NCI-H2227 treated with DMSO at 0.1 percent for 48 hours (cell line): ENCODE results near the gene MTMR11.

Experiments
- DNase-seq: peaks from one replicate; lab custom pipeline; 2025; lab: John Stamatoyannopoulos, UW

Gene MTMR11

DNA sequence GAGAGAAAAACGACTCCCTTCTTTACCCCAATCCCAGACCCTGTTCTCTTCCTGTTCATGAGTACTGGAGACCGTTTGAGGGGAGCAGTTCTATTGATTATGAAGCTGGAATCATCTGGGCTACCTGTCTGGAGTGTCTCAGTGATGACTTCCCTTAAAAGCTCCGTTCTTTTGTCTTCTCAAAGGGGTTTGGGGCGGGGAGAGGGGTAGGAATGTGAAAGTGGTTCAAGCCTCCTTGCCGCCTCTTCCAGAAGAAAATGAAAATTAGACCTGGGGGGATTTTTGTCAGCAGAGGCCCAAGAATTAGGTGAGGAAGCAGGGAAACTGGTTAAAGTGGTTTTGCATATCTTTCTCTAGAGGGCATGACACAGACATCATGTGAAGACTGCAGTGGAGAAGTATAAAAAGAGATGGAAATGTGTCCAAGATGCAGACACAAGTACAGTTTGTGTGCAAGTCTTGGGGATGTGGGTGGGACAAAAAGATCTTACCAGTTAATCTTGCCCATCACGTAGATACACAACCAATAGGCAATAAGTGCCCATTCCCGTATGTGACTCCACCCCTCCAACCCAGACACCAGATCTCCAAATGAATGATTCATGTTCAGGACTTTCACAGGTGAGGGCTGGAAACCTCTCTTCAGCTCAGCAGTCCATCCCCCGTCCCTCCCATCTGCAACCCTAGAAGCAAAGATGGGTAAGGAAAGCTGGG is 470 bp upstream of the MTMR11 start:
- peak; percentile 70 for DNase-seq

DNA sequence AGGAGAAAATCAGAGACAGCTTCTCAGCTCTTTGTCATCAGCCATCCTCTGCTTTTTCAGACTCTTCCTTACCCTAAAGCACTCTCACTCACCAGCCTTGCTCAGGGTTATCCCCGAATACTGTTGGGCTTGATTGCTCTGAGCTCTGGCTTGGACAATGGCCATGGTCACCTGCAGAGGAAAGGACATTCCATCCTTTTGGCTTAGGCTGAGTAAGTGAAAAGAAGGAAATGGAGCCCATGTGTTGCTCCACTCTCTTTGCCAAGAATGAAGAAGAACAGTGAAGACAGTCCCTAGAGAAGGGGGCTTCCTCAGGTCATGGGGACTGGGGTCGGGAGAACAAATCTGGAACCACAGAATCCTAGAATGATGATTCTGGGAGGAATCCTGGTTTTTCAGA is 2.3 kb downstream of the MTMR11 start:
- no peak for DNase-seq

DNA sequence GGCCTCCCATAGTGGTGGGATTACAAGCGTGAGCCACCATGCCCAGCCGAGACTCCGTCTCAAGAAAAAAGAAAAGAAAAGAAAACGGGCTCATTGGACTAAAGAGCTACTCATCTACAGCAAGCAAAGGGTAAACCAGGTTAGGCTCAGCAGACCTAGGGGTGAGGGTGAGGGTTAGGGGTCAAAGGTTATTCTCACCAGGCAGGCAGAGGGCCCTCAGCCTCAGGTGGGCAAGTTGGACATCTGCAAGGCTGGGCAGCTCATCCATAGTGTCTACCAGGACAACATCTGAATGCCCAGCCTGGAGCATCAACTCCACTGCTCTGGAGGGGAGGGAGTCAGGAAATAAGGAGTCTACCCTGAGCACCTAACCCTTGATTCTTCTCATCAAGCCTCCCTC is 3.5 kb downstream of the MTMR11 start:
- no peak for DNase-seq

DNA sequence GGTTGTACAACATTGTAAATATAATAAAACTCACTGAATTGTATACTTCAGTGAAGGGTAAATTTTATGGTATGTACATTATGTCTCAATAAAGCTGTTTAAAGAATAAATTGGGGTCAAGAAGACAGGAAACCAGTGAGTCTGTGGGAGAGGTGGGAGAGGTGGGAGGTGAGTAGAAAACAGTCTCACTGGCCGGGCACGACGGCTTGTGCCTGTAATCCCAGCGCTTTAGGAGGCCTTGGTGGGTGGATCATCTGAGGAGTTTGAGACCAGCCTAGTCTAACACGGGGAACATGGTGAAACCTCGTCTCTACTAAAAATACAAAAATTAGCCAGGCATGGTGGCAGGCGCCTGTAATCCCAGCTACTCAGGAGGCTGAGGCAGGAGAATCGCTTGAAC is 4.2 kb downstream of the MTMR11 start:
- no peak for DNase-seq

DNA sequence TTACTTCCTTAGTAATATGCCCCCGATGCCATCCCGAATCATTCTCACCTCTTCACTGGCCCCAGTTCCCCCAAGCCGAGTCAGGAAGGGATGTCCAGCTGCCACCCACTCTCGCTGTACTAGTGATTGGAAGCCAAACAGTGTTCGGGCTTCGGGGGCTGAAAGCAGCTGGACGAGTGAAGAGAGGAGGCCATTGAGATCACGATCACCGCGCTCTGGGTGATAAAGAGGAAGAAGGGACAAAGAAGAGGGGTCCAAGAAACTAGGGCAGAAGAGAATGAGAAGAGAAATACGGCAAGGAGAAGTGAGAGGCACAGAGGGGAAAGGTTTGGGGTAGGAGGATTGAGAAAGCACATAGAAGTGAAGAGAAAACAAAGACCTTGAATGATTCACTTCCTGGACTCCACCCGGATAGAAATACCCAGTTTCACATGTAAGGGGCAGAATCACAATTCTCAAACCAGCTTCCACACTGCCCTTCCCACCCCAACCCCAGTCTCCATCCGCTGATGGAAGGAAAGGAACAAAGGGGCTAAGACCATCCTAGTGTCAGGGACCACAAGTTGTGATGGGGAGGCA is 5.4 kb downstream of the MTMR11 start:
- no peak for DNase-seq

DNA sequence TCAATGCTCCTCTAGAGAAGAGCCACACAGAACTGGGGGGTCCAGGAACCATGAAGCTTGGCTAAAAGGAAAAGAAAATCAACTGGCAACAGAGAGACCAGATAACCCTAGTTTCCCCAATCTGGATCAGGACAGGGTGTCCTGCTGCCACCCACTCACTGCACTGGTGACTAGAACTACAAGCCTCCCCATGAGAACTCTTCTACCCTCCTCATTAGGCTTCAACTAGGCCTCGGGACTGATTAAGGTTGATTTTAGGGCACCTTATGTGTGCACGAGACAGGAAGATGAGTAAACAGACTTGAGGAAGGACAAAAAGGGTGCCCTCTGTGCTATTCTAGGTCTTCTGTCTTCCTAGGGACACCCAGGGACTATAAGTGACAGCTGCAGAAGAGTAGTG is 6.8 kb downstream of the MTMR11 start:
- DNase-seq: no peak

DNA sequence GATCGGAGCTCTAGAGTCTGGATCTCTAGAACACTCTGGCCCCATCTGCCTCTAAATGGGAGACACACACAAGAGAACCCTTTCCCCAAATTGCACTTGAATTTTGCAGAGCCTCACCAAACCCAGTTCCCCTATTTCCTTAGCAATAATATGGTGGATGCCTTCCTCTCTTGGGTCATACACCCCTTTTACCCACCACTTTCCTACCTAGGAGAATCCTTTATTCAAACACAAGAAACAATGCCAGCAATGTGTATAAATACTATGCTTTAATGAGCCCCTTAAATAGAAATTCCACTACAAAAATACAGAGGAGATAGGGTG is 8.3 kb downstream of the MTMR11 start:
- DNase-seq: no peak

DNA sequence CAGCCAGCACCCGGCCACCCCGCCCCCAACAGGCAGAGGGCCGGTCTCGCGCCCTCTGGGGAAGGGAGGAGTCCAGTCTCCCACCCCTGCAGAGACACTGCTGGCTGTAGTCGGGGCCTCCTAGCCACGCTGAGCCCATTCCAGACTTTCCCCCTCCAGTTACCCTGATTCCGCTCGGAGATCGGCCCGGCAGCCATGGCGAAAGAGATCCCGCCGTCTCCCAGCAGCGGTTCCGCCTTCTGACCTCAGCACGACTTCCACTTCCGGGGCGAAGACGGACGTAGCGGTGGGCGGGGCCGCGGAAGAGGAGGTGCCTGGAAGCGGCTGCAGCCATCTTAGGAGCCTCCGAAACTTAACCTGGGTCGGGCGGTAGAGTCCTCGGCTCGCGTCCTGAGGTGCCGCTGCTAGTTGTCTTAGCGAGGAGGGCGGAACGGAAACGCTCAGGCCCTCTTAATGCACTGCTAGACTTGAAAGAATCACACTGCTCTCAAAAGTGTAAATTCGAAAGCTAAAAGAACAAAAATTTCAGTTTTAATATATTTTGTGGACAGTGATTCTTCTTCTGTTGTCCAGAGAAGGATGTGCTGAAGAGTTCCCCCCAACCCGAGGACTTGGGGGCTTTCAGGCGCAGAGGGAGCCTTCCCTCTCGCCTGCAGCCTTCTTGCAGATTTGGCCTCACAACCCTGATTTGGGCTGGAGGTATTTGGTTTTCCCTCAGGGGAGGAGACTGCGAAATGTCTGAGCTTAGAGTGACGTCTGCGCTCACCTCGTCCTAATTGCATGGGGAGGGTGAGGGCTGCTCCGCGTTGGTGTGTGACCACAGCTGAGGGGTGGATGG is 8.9 kb downstream of the MTMR11 start, which contains the start of gene SF3B4:
Gene SF3B4, minus strand, starts transcription at position 241 of the 838 bp plus-strand sequence. Its CDS starts 44 bp downstream, at position 197.
- peak; percentile 97 for DNase-seq

DNA sequence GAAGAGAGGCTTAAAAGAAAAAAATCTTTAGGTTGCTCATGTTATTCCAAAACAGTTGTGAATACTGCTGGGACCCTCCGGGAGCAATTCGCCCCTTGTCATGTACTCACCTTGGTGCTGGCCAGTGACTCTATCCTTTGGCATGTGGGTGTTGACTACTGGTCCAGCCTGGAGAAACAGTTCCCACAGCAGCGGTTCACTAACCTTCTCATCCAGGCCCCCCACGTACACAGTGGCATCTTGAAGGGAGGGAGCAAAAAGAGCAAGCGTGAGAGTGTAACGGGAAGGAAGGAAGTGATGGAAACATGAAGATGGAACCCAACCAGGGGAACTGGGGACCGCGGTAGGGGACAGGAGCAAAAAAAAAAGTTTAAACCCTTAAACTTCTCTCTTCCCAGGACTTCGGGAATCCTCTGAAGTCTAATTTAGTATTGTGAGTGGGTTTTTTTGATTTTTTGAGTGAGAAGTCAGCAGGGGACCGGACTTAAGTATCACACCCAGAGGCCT is 9.6 kb downstream of the MTMR11 start:
- no peak for DNase-seq

DNA sequence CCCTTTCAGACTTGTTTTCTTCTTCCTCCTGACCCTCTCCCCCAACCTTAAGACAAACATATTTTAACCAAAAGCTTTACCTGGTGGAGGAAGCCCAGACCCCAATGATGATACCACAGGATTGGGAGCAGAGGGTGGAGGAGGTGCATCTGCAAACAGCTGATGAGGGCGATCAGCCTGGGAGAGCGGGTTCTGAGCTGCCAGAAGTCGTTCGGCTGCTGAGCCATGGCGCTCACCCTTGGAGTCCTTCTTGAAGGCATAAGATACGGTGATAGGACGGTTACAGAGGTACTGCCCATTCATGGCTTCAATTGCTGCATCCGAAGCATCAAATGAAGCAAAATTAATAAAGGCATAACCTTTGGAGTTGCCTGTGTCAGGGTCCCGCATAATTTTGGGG is 10.4 kb downstream of the MTMR11 start:
- no peak for DNase-seq

DNA sequence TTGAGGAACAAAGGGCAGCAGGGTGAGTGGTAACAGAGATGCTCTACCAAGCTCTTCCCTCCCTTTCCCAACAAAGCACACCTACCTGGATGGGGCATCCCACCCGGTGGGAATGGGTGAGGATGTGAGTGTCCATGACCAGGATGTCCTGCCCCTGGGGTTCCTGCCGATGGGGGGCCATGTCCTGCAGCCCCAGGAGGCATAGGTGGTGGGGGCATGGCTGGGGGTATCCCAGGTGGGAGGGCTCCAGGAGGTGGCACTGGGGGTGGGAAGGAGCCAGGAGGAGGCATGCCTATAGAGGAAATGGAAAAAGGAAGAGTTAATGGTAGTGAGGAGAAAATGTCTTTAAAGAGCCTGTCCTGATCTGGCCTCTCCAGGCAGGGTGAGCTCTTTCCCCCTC is 10.9 kb downstream of the MTMR11 start:
- DNase-seq: no peak

DNA sequence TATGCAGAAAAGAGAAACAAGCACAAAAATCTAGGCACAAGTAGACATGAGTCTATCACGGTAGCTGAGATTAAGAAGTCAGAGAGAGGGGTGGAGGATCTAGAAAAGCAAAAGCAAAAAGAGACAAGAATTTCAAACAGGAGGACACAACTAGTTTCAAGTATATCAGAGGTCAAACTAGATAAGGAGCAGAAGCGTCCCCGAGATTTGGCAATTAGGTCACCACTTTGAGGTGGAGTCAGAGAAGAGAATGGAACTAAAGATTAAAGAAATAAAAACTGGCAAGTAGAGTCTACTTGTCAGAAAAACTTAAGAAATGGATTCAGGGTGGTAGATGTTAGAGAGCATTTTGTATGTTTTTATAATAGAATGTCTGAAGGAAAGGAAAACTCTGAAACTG is 11.3 kb downstream of the MTMR11 start:
- DNase-seq: no peak

DNA sequence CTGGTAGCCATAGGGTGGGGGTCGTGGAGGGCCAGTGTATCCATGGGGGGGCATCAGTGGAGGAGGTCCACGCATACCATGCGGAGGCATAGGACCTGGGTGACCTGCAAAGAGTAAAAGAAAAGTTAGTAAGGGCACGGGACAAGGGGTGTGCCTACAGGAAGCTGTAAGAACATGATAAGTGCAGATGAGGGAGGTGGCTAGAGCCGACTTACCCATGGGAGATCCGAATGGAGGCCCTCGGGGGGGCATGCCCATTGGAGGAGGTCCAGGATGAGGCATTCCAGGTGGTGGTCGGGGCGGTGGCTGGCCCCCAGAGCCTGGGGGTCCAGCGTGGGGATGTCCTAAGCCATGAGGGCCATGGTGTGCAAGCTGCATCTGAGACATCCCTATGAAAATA is 13.1 kb downstream of the MTMR11 start:
- DNase-seq: no peak

DNA sequence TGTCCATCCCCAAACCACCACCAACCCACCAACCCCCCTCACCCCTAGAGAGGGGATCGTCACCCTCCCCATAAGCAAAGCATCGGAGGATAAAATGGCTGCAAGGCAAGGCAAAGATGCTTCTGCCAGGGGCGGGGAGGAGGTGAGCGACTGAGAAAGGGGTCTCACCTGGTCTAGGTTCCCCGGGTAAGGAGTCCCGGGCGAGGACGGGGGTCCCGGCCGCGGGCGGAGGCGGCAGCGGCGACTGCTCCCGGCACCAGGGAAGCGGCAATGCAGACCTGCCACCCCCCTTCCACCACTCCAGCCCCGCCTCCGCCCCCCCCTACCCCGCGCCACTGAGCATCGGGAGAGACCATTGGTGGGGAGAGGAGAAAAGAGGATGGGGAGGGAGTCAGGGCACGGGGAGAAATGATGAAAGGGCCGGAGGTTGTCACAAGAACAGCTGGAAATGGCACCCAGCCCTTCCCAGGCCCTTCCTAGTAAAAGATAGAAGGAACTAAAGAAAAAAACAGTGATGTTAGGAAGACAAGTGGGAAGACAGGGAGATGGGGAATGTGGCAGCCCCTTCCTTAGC is 19.0 kb downstream of the MTMR11 start, which contains the start of gene SV2A:
Gene SV2A, minus strand, starts transcription at position 274 of the 574 bp plus-strand sequence. CDS start 4,004 bp downstream, outside the sequence.
- peak; percentile 65 for DNase-seq

DNA sequence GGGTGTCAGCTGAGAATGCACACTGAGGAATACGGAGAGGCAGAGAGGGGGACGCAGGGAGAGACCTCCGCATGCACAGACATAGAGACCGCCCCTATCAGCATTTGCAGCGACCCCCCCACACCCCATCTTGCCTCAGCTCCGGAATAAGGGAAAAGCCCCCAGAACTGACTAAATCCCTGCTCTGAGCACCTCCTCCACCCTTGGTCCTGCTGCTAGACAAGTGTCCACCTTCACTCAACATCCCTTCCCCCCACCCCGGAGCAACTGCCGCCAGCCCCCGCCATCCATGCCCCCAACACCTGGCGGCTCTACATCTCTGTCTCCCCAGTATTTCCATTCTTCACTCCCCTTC is 19.8 kb downstream of the MTMR11 start:
- DNase-seq: no peak

DNA sequence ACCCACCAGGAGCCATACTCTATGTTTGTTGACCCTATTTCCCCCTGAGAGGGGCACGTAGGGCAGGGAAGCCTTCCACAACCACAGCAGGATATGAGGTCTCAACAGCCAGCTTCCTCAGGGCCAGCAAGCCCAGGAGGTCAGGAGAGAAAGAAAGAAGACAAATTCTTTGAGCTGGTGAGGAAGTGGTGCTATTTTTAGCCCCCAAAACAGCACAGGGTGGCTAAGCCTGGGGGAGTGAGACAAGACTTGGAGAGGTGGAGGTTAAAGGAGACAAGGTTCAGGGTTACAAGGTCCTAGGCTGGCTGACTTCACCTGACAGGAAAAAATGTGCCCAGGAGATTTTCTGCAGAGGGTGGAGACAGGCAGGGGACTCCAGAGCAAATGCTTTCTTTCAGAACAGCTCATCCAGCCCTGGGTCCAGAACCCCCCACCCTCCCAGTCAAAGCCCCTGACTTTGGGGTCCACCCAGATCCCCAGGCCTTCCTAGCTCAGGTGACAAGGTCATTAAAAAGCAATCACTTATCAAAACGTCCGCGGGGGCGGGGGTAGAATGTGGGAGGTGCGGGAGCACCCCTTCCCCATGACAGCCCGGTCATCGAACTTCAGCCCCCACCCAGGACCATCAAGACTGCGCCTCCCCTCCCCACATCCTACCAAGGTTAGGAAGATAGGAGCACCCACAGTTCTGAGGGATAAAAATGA is 20.3 kb downstream of the MTMR11 start:
- DNase-seq: no peak

DNA sequence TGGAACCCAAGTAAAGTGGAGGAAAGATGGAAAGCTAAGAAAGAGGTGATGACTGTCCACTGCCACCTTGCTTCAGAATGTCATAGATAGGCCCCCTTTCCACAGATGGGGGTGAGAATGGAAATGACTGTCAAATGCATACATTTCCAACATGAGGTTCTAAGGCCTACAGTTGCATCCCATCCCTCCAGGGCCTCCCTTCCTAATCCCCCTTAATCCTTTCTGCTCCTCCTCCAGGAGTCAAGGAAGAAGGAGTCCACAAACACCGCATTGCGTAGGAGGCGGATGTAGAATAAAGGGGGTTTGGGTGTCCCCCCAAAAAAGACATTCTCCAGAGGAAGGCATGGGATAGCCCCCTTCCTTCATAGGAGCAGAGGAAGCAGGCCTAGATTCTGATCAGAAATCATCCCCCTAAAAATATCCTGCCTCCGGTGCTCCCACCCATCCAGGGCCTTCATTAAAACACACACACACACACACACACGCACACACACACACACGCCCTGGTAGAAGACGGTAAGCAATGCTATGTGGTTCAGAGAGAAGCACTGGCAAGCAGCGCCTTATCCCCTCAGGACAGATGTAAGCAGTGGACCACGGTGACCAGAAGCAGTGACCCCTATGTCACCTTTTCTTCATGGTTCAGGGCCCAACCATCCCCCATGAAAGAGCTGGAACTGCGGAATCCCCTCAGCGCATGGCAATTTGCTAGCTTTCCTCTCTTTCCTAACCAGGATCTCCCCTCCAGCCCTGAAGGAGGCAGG is 21.1 kb downstream of the MTMR11 start:
- DNase-seq: no peak

DNA sequence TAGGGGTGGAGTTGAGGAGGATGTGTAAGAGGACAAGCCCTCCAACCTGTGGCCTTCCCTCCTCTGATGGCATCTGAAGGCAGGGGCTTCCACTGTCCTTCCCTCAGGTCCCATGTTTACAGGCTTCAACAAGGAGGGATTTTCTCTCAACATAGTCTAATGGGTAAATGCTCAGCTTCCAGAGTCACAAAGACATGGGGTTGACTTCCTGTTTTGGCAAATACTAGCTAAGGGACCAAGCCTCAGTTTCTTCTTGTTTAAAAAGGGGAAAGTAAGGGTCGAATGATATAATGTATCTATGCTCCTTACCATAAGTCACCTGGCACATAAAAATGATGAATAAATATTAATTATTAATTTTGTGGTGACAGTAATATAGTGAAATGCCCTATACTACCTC is 22.1 kb downstream of the MTMR11 start:
- DNase-seq: no peak

DNA sequence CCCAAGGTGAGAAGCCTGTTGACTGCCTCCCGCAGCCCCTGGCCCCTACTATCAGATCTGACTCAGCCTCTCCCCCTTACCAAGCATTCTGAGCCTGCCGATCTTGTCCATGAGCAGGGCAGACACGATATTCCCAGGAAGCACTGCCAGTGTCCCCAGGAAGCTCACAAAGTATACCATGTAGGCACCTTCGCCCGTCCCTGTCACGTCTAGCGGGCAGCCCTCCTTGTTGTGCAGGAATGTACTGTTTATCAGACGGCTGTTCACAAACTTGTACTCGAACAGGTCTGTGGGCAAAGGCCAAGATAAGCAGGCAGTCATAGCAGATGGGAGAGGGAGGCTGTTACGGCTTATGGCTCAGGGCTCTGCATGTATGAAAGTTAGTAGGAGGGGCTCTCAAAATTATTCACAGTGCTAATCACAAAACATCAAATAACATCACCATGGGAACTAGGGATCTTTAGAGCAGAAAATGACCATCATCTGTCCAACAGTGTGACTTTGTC is 30.1 kb downstream of the MTMR11 start:
- no peak for DNase-seq

DNA sequence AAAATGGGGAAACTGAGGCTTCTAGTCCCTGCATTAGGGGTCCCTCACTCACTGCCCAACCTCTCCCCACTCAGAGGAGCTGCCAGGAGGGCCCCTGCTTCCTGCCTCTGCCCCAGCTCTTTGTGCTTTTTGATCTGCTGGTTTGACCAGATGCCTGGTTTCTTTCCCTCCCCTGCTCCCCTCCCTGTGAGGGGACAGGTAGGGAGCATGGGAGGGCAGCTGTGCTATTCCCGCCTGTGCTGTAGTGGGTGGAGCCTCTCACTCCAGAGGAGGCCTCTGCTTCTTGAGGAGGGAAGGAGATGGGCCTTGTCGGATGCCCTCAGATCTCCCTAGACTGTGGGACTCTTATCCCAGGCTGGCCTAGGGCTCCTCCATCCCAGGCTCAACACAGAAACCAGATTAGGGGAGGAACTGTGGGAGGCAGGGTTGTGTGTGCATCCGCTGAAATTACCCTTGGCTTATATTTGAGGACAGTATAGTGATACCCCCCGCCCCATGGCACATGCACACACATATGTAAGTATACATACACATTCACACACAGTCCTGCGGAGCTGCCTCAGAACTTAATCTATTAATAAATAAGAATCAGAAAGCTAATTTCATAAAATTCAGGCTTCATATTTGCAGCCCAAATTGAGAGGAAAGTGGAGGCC is 32.7 kb downstream of the MTMR11 start:
- DNase-seq: no peak
